Suprapubic skin (tissue), 4 donors: Measurements from ENCODE around the gene HOXC10.

Experiments
- CTCF ChIP-seq, 2 donors: fragments of 200-600 bp in 1 of 2; fragments of 450-650 bp in 1 of 2; sonication (generic) in 1 of 2; IDR thresholded peaks; one replicate each; pipeline ENCODE4 v1.5.1; 2016 to 2019; ENCODE audit warnings: antibody characterized with exemption in 2 of 2, mild to moderate bottlenecking in 1 of 2, moderate library complexity in 1 of 2
- EP300 ChIP-seq: sonication (generic); formaldehyde crosslinking; IDR thresholded peaks from one replicate; pipeline ENCODE4 v1.6.1; 2017; ENCODE audit warnings: antibody characterized with exemption
- POLR2A ChIP-seq, 2 donors: fragments of 450-650 bp; IDR thresholded peaks; one replicate each; pipeline ENCODE4 v1.6.1; 2017; ENCODE audit warnings: antibody characterized with exemption in 2 of 2, mild to moderate bottlenecking in 2 of 2, moderate library complexity in 2 of 2
- POLR2AphosphoS5 ChIP-seq, 3 donors: sonication (generic); formaldehyde crosslinking; IDR thresholded peaks; one replicate each; pipeline ENCODE4 v1.6.1; 2017; ENCODE audit warnings: antibody characterized with exemption in 3 of 3

- TF ChIP-seq CTCF (IDR thresholded peaks at IDR 0.05) (no peak), POLR2A (IDR thresholded peaks at IDR 0.05) (no peak), POLR2AphosphoS5 (IDR thresholded peaks at IDR 0.05) (no peak), EP300 (no peak)
Measured at GRCh38 chr12:54015018-54015931, 30.3 kb downstream of the HOXC10 start.
